K562 (cell line): Measurements from ENCODE around the gene ZMYM2. TPM values are rescaled to one million over a fixed set of nuclear protein-coding genes. Genes with fewer than 3 reads are reported as not detected.

Experiments
- MBD1 ChIP-seq: fragments of 250-450 bp; sonication (Bioruptor Pico); IDR thresholded peaks from 2 replicates; pipeline ENCODE4 v1.8.0; 2022; ENCODE audit warnings: inconsistent platforms
- MCM7 ChIP-seq, 2 experiments: fragments of 450-650 bp; IDR thresholded peaks; 2 replicates each; pipeline ENCODE4 v1.6.1; 2016 to 2018
- MEF2D ChIP-seq: conservative IDR thresholded peaks from 2 replicates; pipeline ENCODE4 v1.6.1; 2016; ENCODE audit warnings: low read depth, missing genetic modification characterization, missing compliant biosample characterization
- NCOA4 ChIP-seq: fragments of 450-650 bp; IDR thresholded peaks from 2 replicates; pipeline ENCODE4 v1.6.1; 2018; ENCODE audit warnings: mild to moderate bottlenecking; ENCODE audit not compliant: partially characterized antibody
- POLR2B ChIP-seq: fragments of 450-650 bp; IDR thresholded peaks from 2 replicates; pipeline ENCODE4 v1.6.1; 2018; ENCODE audit warnings: low read depth; ENCODE audit not compliant: partially characterized antibody
- RREB1 ChIP-seq: fragments of 250-450 bp; sonication (Bioruptor Pico); IDR thresholded peaks from 2 replicates; pipeline ENCODE4 v1.4.0; 2020
- polyA plus RNA-seq, 8 experiments: library from polyadenylated mRNA; depleted of rRNA in 4 of 8; stranded (reverse) in 5 of 8; unstranded in 3 of 8; fragments of >200 nt; fragmentation: Nextera tagmentation in 2 of 8; fragmentation: Illumina TruSeq in 1 of 8; extraction: Ambion mirVana in 2 of 8; extraction: Trizol in 1 of 8; gene quantifications; 2 replicates each; pipeline versions ENCODE4 v1.2.1 to v1.2.3, GENCODE V29; 2011 to 2014; ENCODE audit warnings: inconsistent platforms in 1 of 8, missing spikeins in 1 of 8
- total RNA-seq, 7 experiments: library from RNA; depleted of rRNA in 6 of 7; stranded (reverse); fragments of >200 nt in 6 of 7; fragmentation: Illumina TruSeq in 2 of 7; extraction: Trizol in 2 of 7; gene quantifications; 2 replicates each; pipeline versions ENCODE4 v1.2.1 to v1.2.3, GENCODE V29; 2011 to 2021; ENCODE audit warnings: low replicate concordance in 1 of 7

Gene ZMYM2
- total and polyA plus RNA-seq, 9 of the 15 experiments (the other 6 are each of a cell fraction or from before 2014, with no cell fraction given), result 5.0 to 48.8 (median 26.8) TPM

- TF ChIP-seq POLR2B, result no peak
- no peak for TF ChIP-seq MBD1
- no peak for TF ChIP-seq MCM7 (IDR thresholded peaks at IDR 0.05)
- no peak for TF ChIP-seq MEF2D (tag)
- TF ChIP-seq NCOA4, result no peak
- no peak for TF ChIP-seq RREB1 (CRISPR knock-in tag)
Measured at GRCh38 chr13:19958155-19959111, at the start of gene ZMYM2 (continued).
